ENCODE measurements around the gene KRTAP4-16.
"Not testable (repeated sequence)": the region's sequence is repeated elsewhere in the genome, so short reads cannot be mapped to it uniquely, and the experiment has no call there.

The KRTAP4-16 gene

DNA sequence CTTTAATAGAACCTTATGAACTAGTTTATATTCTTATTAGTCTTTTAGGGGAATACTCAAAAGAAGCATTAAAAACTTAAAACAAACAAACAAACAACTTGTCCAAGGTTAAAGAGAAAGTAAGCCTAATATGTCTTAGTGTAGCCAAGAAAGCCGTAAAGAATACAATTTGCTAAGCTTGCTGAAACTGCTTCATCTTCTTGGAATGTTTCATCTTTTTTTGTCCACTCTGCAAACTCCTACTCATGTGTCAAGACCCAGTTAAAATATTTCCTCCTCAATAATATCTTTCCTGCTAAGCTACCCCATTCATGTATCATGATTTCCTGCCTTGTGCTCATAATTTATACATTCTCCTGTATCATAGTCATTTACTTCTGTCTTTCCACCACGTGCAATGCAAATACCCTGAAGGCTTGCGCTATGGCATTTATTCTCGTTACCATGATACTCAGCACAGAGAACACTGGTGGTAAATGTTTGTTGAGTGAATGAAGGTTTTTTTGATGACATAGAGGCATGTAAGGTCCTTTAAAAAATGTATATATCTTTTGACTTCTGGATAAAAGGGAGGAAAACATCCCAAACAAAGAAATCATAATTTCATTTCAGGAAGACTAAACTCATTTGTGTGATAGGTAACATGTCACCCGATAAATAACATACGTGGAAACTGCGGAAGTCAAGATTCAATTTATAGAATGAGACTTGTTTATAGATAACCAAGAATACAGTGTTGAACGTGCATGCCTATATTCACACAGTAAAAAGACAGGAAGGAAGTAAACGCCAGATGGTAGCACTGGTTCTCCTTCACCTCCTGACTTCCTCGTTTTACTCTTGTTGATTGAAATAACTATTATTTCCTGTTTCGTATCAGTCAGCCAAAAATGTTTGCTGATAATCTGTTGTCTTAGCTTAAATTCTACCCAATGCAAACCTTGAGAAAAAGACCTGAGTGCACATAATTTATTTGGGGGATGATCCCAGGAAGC is 18.0 kb upstream of the KRTAP4-16 start:
- not testable (repeated sequence) for DNase-seq (ENCODE audit: low read depth)

DNA sequence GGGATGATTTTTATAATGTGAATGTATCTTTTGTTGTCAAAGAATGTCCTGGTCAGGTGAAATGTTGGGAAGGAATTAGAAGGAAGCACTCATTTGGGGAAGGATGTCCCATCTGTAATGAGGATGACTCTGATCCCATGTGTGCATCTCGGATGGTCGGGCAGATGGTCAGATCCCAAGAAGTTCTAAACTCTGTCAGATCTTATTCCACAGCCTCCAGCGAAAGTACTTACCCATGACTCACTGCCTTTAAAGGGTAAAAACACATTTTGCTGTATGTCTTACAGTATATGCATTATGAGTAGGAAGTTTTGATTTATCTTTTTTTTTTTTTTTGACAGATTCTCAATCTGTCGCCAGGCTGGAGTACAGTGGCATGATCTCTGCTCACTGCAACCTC is 16.7 kb upstream of the KRTAP4-16 start:
- DNase-seq (ENCODE audit: low read depth): no peak

GRCh38 chr17:41117846-41118386 is 15.9 kb upstream of the KRTAP4-16 start, which contains the start of gene KRTAP4-11:
KRTAP4-11 (minus strand) TSS chr17:41118373; CDS start chr17:41118315, 58 bp downstream.
- not testable (repeated sequence) for DNase-seq (ENCODE audit: low read depth)

DNA sequence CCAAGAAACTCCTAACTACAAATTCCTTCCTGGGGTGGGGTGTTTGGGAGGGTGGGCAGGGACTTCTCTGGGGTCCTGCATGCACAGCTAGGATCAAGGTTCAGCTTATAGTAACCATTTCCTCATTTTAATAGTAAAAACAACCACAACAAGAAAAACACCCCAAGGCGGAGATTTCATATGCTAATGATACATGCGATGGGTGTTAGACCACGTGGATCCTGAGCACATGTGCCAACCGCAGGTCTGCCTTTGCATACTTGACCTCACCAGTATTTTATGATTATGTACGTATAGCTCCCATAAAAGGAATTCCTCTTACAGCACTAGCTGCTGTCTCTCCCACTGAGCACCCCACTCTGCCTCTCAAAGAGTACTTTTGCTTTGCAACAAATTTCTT is 14.3 kb upstream of the KRTAP4-16 start:
- DNase-seq (ENCODE audit: low read depth): no peak

DNA sequence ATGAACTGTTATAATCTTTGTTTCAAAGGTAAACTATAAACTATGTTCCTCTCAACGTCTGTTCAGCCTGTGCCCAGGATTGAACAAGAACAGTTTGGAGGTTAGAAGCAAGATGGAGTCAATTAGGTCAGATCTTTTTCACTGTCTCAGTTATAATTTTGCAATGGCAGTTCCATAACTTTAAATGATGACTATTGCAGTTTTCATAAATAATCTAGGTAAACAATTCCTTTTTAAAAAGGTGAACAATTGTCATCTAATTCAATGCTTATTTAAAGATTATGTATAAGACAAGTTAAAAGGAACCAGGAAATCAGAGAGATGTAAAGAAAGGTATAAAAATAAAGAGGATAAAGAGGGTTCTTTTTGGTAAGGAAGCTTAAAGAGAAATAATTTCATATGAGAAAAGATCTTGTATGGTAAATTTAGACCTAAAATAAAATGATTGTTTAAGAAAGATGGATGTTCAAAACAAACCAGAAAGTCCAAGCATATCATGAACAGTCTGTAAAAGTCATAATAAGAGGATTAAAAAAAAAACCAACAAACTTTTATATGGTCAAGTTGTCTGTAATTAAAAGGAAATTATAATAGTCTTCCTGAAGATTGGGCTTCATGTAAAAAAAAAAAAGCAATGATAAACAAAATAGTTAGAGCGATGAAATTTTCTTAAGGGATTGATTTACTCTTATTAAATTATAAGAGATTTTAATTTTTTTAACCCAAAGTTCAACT is 9.3 kb upstream of the KRTAP4-16 start:
- no peak for DNase-seq (ENCODE audit: low read depth)

DNA sequence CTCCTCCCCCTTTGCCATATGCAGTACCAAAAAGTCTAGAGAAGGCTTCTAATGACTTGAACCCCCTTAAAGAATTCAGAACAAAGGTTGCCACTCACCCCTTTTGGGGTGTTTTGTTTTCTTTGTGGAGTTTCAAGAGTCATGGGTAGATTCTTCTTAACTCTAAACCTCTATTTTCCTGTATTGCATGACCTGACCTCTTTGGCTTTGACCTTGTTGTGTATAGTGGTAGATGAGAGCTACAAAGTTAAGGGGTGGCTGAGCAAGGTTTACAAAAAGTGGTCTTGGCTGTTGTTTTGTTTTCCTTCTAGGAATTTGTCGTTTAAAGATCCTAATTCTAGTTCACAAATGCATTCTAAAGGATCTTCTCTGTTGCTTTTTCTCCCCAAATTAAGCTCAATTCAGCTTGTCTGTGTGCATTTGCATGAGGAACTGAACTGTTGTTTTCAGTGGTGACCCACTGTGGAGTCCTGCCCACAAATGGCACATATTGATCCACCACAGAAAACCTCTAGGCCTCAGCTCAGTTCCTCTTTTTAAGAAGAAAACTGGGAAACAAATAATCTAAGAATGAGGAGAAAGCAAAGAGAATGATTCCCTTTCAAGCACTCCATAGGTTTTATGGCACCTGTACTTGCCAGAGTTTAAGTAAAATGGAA is 6.8 kb upstream of the KRTAP4-16 start:
- DNase-seq (ENCODE audit: low read depth): not testable (repeated sequence)

DNA sequence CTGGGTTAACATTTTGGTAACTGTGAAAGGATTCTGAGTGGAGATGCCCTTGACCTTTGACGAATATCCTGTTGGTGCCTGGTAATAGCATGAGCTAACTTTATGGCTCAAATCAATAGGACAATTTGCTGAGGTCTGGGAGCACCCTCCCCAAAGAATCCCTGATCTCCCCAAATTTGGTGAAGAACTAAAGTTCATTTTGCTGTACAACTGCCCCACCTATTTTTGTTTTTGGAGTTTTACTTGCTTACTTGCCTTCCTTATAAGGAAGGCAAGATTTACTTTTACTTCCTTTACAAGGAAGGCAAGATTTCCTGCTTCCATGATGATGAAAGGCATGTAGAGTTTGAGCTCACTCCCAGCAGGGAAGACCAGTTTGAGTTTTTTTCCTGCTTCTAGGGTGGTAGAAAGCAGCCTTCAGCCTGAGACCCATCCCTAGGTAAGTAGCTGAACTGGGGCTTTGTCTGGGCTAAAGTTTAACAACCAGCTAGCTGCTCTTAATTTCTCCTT is 6.0 kb upstream of the KRTAP4-16 start:
- DNase-seq (ENCODE audit: low read depth): no peak

- DNase-seq (ENCODE audit: low read depth): not testable (repeated sequence)
Measured at GRCh38 chr17:41105347-41105746, 3.3 kb upstream of the KRTAP4-16 start, which contains the start of gene KRTAP4-9. KRTAP4-9 (plus strand) TSS chr17:41105389; CDS start chr17:41105389, 0 bp downstream.

- DNase-seq (ENCODE audit: low read depth): not testable (repeated sequence)
Measured at GRCh38 chr17:41104386-41105038, 2.5 kb upstream of the KRTAP4-16 start.

DNA sequence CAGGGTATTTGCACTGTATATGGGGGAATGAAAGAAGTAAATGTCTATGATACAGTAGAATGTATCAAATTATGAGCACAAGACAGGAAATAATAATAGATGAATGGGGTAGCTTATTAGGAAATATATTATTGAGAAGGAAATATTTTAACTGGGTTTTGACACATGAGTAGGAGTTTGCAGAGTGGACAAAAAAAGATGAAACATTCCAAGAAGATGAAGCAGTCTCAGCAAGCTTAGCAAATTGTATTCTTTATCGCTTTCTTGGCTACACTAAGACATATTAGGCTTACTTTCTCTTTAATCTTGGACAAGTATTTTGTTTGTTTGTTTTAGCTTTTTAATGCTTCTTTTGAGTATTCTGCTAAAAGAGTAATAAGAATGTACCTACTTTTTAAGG is 1.9 kb upstream of the KRTAP4-16 start:
- no peak for DNase-seq (ENCODE audit: low read depth)

DNA sequence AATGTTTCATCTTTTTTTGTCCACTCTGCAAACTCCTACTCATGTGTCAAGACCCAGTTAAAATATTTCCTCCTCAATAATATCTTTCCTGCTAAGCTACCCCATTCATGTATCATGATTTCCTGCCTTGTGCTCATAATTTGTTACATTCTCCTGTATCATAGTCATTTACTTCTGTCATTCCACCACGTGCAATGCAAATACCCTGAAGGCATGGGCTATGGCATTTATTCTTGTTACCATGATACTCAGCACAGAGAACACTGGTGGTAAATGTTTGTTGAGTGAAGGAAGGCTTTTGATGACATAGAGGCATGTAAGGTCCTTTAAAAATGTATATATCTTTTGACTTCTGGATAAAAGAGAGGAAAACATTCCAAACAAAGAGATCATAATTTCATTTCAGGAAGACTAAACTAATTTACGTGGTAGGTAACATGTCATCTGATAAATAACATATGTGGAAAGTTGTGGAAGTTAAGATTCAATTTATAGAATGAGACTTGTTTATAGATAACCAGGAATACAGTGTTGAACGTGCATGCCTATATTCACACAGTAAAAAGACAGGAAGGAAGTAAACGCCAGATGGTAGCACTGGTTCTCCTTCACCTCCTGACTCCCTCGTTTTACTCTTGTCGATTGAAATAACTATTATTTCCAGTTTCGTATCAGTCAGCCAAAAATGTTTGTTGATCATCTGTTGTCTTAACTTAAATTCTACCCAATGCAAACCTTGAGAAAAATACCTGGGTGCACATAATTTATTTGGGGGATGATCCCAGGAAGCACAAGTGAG is 2.1 kb downstream of the KRTAP4-16 start:
- DNase-seq (ENCODE audit: low read depth): not testable (repeated sequence)

GRCh38 chr17:41098481-41098880 is 3.5 kb downstream of the KRTAP4-16 start:
- no peak for DNase-seq (ENCODE audit: low read depth)

DNA sequence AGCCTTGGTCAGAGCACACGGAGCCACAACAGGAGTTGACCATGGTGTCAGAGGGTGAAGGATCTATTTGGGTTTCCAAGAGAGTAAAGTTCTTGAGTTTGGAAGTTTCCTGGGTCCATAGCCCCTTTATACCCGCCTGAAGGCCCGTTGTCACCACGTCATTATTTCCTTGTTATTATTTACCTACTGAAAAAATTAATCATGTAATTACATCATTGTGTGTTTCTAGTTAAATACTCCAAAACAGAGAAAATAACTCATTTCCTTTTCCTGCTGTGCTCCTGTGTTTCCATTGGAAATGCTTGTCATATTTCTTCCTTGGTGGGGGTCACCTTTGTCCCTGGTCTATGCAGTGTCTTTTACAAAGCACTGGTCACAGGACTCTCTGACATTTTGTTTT is 4.0 kb downstream of the KRTAP4-16 start, which contains the start of gene KRTAP4-8:
KRTAP4-8 (minus strand) TSS at position 101 of the 400 bp plus-strand sequence; CDS start at position 43, 58 bp downstream.
- no peak for DNase-seq (ENCODE audit: low read depth)

- no peak for DNase-seq (ENCODE audit: low read depth)
Measured at GRCh38 chr17:41096055-41096454, 6.0 kb downstream of the KRTAP4-16 start.

- DNase-seq (ENCODE audit: low read depth): not testable (repeated sequence)
Measured at GRCh38 chr17:41088760-41089352, 13.2 kb downstream of the KRTAP4-16 start.

GRCh38 chr17:41084100-41084856 is 17.7 kb downstream of the KRTAP4-16 start, which contains the start of gene KRTAP4-7:
KRTAP4-7 (plus strand) TSS chr17:41084150; CDS start chr17:41084207, 57 bp downstream.
- DNase-seq (ENCODE audit: low read depth): not testable (repeated sequence)

DNA sequence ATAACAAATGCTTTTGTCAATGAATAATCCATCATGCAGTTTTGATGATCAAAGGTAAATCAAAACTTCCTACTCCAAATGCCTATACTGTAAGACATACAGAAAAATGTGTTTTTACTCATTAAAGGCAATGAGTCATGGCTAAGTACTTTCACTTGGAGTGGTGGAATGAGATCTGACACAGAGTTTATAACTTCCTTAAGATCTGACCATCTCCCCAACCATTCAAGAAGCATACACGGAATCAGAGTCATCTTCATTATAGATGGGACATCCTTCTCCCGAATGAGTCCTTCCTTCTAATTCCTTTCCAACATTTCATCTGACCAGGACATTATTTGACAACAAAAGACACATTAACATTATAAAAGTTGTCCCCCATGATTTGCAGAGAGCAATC is 18.6 kb downstream of the KRTAP4-16 start:
- DNase-seq (ENCODE audit: low read depth): not testable (repeated sequence)

- no peak for DNase-seq (ENCODE audit: low read depth)
Measured at GRCh38 chr17:41082626-41083025, 19.4 kb downstream of the KRTAP4-16 start.

- DNase-seq (ENCODE audit: low read depth): no peak
Measured at GRCh38 chr17:41076788-41077187, 25.2 kb downstream of the KRTAP4-16 start.
